ENCODE data around the gene CROT.
"Not testable (repeated sequence)": the region's sequence is repeated elsewhere in the genome, so short reads cannot be mapped to it uniquely, and the experiment has no call there.

Gene CROT, protein sequence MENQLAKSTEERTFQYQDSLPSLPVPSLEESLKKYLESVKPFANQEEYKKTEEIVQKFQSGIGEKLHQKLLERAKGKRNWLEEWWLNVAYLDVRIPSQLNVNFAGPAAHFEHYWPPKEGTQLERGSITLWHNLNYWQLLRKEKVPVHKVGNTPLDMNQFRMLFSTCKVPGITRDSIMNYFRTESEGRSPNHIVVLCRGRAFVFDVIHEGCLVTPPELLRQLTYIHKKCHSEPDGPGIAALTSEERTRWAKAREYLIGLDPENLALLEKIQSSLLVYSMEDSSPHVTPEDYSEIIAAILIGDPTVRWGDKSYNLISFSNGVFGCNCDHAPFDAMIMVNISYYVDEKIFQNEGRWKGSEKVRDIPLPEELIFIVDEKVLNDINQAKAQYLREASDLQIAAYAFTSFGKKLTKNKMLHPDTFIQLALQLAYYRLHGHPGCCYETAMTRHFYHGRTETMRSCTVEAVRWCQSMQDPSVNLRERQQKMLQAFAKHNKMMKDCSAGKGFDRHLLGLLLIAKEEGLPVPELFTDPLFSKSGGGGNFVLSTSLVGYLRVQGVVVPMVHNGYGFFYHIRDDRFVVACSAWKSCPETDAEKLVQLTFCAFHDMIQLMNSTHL

GRCh38 chr7:87345166-87345927, at the start of gene CROT:
CROT (plus strand) TSS chr7:87345664; CDS start chr7:87349069, 3,405 bp downstream.
- peak; percentile 84 to 93 for DNase-seq (ENCODE audit: low read depth in 2 of 2)

DNA sequence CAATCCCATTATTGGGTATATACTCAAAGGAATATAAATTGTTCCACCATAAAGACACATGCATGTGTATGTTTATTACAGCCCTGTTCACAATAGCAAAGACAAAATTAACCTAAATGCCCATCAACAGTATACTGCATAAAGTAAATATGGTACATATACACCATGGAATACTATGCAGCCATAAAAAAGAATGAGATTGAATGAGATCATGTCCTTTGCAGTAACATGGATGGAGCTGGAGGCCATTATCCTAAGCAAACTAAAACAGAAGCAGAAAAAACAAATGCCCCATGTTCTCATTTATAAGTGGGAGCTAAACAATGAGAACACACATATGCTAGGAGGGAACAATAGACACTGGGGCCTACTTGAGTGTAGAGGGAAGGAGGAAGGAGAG, 44.7 kb upstream of the CROT start:
- DNase-seq (ENCODE audit: low read depth in 2 of 2): no peak

DNA sequence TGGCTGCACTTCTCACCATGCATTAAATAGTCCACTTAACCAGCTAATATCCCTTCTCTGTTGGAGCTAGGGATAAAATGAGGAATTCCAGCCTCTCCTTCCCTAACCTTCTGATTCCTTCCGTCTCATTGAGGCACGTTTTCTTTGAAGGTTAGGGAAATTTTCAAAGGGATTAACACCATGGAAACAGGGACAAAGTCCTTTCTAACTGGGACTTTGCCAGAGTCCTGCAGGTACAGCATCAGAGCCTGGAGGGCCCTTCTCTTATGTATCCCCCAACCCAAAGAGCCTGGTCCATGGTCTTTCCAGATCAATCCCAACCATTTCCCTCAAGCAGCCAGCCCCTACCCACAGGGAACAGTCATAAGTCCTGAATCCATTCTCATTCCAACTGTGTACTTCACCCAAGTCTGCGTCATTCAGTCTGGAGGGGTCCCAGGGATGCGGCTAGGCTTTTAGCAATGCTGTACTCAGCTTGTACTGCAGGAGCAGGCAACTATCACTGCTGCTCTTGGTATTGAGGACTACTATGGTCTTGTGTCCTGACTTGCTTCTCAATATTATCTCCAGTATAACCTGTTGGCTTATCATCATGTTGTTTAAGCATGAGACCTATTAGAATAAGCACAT, 34.6 kb upstream of the CROT start:
- DNase-seq (ENCODE audit: low read depth in 2 of 2): no peak

GRCh38 chr7:87312215-87312865, 33.1 kb upstream of the CROT start:
- DNase-seq (ENCODE audit: low read depth in 2 of 2): peak; percentile 19 to 44

DNA sequence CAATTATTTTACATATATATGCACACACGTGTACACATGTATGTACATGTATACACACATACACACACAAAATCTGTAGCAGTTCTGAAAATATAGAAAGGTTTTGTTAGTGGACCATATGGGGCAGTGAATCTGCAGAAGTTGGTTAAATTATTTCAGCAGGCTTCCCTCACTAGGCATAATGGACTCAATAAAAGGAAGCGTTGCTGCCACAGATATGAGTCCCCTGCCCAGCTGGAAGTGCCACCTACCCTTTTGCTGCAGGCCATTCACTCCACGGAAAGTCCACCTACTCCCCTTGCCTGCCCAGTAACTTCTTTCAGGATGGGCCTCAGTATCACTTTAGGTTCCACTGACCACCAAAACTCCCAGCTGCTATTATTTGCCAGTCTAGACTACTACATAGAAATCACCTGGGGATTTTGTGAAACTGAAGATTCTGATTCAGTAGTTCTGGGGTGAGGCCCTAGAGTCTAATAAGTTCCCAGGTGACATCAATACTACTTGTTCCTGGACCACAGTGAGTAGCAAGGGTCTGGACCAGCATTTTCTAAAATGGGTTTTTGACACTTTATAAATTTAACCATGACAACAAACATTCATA, 29.3 kb upstream of the CROT start:
- DNase-seq (ENCODE audit: low read depth in 2 of 2): no peak

DNA sequence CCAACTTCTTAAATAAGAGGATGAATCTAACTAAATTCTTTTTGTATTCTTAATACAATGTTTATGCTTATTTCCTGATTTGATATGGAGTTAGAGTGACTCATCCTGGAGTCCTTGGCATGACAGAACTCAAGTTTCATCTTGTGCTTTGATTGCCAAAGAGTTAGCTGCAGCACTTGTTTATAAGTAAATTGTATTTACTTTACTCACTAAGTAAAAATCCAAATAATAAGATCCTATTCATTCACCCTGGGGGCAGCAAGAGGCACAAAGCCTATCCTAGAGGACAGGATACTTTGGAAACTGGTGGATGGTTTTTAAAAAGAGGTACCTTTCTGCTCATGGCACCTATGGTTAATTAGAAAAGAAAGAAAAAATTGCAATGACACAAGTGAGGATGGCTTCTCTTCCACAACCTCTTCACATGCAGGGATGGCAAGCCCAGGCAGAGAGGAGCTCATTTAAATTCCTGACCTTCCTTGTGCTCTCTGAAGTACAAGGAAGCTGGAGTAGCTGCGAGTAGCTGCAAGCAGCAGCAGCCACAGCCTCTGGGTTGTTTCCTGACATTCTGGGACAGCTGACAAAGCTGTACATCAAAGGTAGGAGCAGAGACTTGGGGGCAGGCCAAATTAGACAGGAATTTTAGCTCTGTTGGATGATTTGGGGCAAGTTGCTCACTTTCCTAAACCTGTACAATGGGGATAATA, 28.5 kb upstream of the CROT start:
- no peak for DNase-seq (ENCODE audit: low read depth in 2 of 2)

DNA sequence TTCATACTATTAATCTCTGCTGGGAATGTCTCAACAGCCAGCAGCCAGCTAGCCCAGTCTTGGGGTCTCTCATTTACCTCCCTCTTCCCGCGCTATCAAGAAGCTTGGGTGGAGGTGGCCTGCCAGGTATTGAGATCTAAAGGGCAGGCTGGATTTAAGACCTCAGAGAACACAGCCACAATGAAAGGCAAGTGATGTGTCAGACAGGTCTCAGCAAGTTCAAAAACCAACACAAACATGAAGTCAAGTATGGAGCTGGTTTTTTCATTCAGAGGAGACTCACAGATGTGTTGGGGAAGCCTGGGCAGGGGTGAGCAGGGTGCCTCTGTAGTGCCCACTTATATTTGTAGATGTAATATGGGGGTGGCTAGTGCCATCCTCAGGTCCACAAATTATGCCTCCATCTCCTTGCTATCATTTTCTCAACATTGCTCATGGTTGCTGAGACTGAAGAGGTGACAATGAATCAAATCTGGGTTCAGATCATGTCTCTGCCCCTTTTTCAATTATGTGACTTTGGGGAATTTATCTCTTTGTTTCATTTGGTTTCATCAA, 27.7 kb upstream of the CROT start:
- no peak for DNase-seq (ENCODE audit: low read depth in 2 of 2)

DNA sequence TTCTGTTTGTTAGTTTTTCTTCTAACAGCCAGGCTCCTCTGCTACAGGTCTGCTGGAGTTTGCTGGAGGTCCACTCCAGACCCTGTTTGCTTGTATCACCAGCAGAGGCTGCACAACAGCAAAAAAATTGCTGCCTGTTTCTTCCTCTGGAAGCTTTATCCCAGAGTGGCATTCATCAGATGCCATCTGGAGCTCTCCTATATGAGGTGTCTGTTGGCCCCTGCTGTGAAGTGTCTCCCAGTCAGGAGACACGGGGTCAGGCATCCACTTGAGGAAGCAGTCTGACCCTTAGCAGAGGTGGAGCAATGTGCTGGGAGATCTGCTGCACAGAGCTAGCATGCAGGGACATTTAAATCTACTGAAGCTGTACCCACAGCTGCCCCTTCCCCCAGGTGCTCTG, 26.7 kb upstream of the CROT start:
- DNase-seq (ENCODE audit: low read depth in 2 of 2): no peak

DNA sequence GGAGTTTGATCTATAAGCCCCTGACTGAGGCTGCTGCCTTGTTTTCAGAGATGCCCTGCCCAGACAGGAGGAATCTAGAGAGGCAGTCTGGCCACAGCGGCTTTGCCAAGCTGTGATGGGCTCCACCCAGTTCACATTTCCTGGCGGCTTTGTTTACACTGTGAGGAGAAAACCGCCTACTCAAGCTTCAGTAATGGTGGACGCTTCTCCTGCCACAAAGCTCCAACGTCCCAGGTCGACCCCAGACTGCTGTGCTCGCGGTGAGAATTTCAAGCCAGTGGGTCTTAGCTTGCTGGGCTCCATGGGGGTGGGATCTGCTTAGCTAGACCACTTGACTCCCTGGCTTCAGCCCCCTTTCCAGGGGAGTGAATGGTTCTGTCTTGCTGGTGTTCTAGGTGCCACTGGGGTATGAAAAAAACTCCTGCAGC, 26.3 kb upstream of the CROT start:
- not testable (repeated sequence) for DNase-seq (ENCODE audit: low read depth in 2 of 2)

DNA sequence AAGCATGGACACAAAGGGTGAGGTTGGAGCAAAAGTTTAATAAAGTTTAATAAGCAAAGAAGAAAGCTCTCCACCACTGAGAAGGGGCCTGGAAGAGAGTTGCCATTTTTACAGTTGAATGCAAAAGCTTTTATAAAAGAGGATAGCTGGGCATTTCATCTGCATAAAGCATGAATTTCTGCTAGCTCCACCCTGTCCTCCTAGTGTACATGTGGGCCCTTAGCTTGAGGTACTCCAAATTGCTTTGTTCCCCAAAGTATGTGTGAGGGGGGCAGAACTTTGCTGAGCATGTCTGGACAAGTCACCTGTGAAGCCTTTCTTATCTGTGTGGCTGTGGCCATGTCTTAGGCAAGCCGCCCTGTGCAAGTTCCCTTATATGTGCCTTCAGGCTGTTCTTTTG, 22.6 kb upstream of the CROT start:
- no peak for DNase-seq (ENCODE audit: low read depth in 2 of 2)

- DNase-seq (ENCODE audit: low read depth in 2 of 2): no peak
Measured at GRCh38 chr7:87325576-87326370, 19.7 kb upstream of the CROT start.

GRCh38 chr7:87328281-87328680, 17.2 kb upstream of the CROT start:
- DNase-seq (ENCODE audit: low read depth in 2 of 2): no peak

- DNase-seq (ENCODE audit: low read depth in 2 of 2): no peak
Measured at GRCh38 chr7:87330316-87330715, 15.1 kb upstream of the CROT start.

DNA sequence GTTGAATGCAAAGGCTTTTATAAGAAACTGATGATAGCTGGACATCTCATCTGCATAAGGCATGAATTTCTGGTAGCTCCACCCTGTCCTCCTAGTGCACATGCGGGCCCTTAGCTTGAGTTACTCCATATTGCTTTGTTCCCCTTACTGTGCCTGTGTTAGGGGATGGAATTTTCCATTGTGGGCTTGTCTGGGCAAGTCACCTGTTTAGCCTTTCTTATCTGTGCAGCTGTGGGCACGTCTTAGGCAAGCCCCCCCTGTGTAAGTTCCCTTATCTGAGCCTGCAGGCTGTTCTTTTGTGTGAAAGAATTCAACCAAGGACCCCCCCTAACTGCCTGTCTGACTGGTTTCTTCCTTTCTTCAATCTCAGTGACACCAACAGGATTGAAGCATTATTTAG, 14.5 kb upstream of the CROT start:
- no peak for DNase-seq (ENCODE audit: low read depth in 2 of 2)

DNA sequence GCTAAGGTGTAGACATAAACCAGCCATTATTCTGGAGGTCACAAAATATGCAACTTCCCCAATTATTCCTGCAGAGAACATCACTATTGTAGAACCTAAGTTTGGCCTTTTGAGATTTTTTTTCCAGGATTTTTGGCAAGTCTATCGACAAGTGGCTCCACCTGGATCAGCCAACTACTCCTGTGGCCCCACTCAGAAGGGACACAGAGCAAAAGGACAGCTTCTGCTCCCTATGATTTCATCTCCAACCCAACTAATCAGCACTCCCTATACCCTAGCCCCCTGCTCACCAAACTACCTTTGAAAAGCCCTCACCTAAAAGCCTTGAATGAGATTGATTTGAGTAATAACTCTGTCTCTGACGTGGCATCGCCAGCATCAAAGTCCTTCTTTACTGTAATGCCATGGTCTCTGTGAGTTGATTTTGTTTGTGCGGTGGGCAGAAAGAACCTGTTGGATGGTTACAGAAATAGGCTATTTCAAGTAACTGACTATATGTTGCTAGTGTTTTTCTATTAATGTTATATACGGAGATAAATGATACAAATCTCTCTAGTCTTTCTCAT, 13.7 kb upstream of the CROT start:
- DNase-seq (ENCODE audit: low read depth in 2 of 2): no peak

- DNase-seq (ENCODE audit: low read depth in 2 of 2): no peak
Measured at GRCh38 chr7:87332321-87332720, 13.1 kb upstream of the CROT start.

DNA sequence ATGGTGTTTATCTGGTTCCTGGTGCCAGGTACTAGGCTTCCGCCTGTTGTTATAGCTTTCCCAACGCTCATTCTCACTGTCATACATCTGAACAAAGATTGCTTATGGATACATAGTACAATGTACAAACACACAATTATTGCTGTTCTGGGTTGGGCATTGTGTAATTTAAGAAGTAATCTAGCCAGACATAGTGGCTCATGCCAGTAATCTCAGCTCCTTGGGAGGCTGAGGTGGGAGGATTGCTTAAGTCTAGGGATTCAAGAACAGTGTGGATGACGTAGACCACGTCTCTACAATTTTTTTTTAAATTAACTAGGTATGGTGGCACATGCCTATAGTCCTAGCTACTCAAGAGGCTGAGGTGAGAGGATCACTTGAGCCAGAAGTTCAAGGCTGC, 9.3 kb upstream of the CROT start:
- DNase-seq (ENCODE audit: low read depth in 2 of 2): no peak

DNA sequence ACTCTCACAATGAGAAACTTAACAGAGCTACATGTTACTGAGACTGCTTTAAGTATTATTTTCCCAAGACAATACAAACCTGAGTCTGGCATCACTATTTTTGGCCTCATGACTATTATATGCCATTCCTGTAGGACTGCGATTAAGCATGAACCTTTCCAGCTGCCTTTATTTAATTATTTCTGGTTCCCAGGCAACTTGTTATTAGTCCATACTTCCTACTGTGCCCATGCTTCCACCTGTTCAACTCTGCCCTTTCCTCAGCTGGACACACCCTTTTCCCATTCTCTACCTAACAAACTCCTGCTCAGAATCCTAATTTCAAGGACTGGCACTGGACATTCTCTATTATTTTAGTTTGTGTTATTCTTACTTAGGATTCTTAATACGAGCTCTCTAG, 8.1 kb upstream of the CROT start:
- DNase-seq (ENCODE audit: low read depth in 2 of 2): no peak

DNA sequence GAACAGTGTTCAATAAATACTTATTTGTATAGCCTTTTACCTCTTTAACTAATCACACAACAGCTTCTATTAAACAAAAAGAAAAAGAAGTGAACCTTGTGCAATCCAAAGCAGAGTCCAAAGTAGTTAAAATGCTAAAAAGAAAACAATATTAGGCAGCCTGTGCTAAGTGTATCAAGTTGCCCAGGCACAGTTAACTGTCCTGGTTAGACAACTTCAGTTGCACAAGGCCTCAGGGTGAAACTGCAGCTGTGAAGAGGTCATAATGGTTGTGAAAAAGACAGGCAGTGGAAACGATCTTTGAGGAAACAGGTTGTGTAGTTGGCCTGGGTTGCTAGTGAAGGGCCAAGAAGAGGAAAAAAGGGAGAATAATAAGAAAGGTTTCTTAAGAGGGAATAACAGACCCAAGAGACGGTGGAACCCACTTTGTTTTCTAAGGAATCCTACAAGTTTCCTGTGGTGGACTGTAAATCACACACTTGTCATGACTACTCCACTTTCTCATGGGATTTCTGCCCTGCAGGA, 6.0 kb upstream of the CROT start:
- no peak for DNase-seq (ENCODE audit: low read depth in 2 of 2)

Data from stimulated activated CD4-positive, alpha-beta T cell treated with anti-CD3 and anti-CD28 coated beads, Interleukin-15, amount 100 ng/mL, for 48 hours (primary cell).